ENCODE measurements around the gene ZBED4.
"Not testable (repeated sequence)": the region's sequence is repeated elsewhere in the genome, so short reads cannot be mapped to it uniquely, and the experiment has no call there.

ZBED4 gene

GRCh38 chr22:49817359-49817758 lies 36.3 kb upstream of the ZBED4 start:
- intact Hi-C loops (cut with DNase I; ENCODE audit: low total_unique reads), result no loop called here
- no peak overlapping the region for H3K4me3 ChIP-seq
- no peak for DNase-seq
- TF ChIP-seq, protein P1, sequence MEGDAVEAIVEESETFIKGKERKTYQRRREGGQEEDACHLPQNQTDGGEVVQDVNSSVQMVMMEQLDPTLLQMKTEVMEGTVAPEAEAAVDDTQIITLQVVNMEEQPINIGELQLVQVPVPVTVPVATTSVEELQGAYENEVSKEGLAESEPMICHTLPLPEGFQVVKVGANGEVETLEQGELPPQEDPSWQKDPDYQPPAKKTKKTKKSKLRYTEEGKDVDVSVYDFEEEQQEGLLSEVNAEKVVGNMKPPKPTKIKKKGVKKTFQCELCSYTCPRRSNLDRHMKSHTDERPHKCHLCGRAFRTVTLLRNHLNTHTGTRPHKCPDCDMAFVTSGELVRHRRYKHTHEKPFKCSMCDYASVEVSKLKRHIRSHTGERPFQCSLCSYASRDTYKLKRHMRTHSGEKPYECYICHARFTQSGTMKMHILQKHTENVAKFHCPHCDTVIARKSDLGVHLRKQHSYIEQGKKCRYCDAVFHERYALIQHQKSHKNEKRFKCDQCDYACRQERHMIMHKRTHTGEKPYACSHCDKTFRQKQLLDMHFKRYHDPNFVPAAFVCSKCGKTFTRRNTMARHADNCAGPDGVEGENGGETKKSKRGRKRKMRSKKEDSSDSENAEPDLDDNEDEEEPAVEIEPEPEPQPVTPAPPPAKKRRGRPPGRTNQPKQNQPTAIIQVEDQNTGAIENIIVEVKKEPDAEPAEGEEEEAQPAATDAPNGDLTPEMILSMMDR (IDR thresholded peaks at IDR 0.05), result no peak
- H3K9me3 ChIP-seq, result no peaks in the 10 kb centered on the region
- H3K36me3 ChIP-seq, result peaks cover 41 to 91% (median 51%) of the 10 kb centered on the region in 3 donors
- no peak overlapping the region for H3K27ac ChIP-seq
- H3K4me1 ChIP-seq, result peaks cover 0 to 44% (median 17%) of the 10 kb centered on the region in 4 donors
- H3K27me3 ChIP-seq, result no peaks in the 10 kb centered on the region

DNA sequence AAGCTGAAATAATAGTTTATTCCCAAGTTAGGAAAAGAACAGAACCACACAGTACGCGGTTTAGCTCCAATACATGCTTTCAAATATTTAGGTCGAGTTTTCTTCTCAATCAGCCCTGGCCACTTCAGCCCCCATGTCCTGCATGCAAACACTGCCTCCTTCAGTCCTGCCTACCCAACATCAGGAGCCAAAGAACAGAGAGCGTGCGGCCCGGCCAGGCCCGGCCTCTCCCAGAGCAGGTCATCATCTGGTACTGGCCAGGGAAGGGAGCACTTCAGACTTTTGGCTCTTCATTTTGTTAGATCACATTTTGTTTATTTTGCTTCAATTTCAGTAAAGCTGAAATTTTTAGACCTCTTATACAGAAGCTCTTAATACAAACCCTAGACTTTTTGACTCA lies 32.7 kb upstream of the ZBED4 start:
- H3K27ac ChIP-seq, result no peak overlapping the region
- H3K4me1 ChIP-seq, result peaks cover 4 to 51% (median 38%) of the 10 kb centered on the region in 4 donors
- intact Hi-C loops (cut with DNase I; ENCODE audit: low total_unique reads), result no loop called here
- H3K9me3 ChIP-seq, result no peaks in the 10 kb centered on the region
- no peak overlapping the region for H3K4me3 ChIP-seq
- no peaks in the 10 kb centered on the region for H3K27me3 ChIP-seq
- TF ChIP-seq, protein P1 (IDR thresholded peaks at IDR 0.05), result no peak
- H3K36me3 ChIP-seq, result peaks cover 54 to 80% (median 67%) of the 10 kb centered on the region in 3 donors
- DNase-seq, result no peak

- H3K27me3 ChIP-seq; H3K27ac ChIP-seq; H3K4me3 ChIP-seq; H3K9me3 ChIP-seq; DNase-seq; intact Hi-C loops (cut with DNase I; ENCODE audit: low total_unique reads): not testable (repeated sequence)
- peaks cover 52 to 72% (median 66%) of the 10 kb centered on the region in 3 donors for H3K36me3 ChIP-seq
- peaks cover 7 to 56% (median 41%) of the 10 kb centered on the region in 4 donors for H3K4me1 ChIP-seq
These were observed 31.9 kb upstream of the ZBED4 start for GRCh38 chr22:49821741-49822140.

DNA sequence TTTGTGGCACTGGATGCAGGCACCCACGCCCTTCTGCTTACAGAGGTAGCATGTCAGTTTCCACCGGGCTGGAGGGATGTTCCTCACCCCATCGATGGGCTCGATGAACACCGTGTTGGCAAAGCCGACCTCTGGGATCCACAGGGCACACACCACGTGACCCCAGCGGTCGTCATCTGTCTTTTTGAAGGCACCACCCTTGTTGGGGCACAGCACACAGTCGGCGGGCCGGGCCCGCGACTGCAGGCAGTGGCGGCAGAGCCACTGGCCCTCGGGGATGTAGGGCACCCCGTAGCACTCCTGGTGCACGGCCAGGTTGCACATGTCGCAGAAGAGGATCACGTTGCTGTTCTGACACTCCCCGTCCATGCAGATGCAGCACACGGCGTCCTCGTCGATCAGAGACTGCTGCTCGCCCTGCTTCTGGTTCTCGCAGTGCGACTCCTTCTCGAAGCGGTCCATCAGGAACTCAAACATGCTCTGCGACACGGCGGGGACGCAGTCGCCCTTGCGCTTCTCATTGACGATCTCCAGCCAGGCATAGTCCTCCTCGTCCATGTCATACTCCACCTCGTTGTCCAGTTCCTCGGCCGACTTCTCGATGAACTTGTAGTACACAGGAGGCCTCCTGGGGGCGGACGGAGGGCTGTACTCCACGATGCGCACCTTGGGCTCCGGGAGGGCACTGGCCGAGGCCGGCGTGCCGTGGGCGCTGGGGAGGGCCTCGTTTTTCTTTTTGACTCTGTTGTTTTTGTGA lies 30.2 kb upstream of the ZBED4 start:
- Histone ChIP-seq H3K27me3 (no peaks in the 10 kb centered on the region), H3K27ac (no peak overlapping the region), H3K4me3 (no peak overlapping the region), H3K36me3 (peaks cover 46 to 55% (median 49%) of the 10 kb centered on the region in 3 donors), H3K4me1 (peaks cover 7 to 54% (median 45%) of the 10 kb centered on the region in 4 donors), H3K9me3 (no peaks in the 10 kb centered on the region)
- TF ChIP-seq, protein P1 (IDR thresholded peaks at IDR 0.05), result no peak
- intact Hi-C loops (cut with DNase I; ENCODE audit: low total_unique reads), result no loop called here
- DNase-seq, result no peak

GRCh38 chr22:49824185-49824925 lies 29.3 kb upstream of the ZBED4 start:
- Histone ChIP-seq H3K4me1 (peaks cover 7 to 56% (median 45%) of the 10 kb centered on the region in 4 donors), H3K36me3 (peaks cover 38 to 46% (median 40%) of the 10 kb centered on the region in 3 donors), H3K27me3 (no peaks in the 10 kb centered on the region), H3K4me3 (no peak overlapping the region), H3K27ac (no peak overlapping the region), H3K9me3 (no peaks in the 10 kb centered on the region)
- no peak for DNase-seq
- intact Hi-C loops (cut with DNase I; ENCODE audit: low total_unique reads), result no loop called here
- TF ChIP-seq, protein P1 (IDR thresholded peaks at IDR 0.05), result no peak

- no peak overlapping the region for H3K27ac ChIP-seq
- H3K9me3 ChIP-seq, result no peaks in the 10 kb centered on the region
- peaks cover 7 to 56% (median 45%) of the 10 kb centered on the region in 4 donors for H3K4me1 ChIP-seq
- H3K27me3 ChIP-seq, result no peaks in the 10 kb centered on the region
- TF ChIP-seq, protein P1 (IDR thresholded peaks at IDR 0.05), result no peak
- peak overlapping the region in 1 of 2 donors; percentile 94 for H3K4me3 ChIP-seq
- no peak for DNase-seq
- intact Hi-C loops (cut with DNase I; ENCODE audit: low total_unique reads), result no loop called here
- peaks cover 36 to 42% (median 37%) of the 10 kb centered on the region in 3 donors for H3K36me3 ChIP-seq
These were observed 28.7 kb upstream of the ZBED4 start for GRCh38 chr22:49824936-49825335.
